ENCODE measurements around the gene WNT6.

DNA sequence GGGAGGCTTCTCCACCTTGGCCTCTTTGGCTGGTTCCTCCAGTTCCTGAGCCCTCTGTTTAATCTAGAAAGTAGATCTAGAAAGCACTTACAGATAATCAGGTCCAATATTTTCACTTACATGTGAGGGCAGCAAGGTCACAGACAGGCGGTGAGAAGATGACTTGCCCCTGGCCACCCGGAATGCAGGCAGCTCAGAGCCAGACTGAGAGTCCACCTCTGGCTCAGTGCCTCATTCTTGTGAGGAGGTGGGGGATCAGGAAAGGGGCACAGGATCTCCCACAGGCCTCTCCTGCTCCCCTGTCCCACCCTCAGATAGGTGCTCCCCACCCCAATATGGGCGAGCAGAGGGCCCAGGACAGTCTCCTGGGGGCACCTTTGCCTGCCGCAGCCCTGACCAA lies 5.8 kb downstream of the WNT6 start:
- TF ChIP-seq, protein P1, sequence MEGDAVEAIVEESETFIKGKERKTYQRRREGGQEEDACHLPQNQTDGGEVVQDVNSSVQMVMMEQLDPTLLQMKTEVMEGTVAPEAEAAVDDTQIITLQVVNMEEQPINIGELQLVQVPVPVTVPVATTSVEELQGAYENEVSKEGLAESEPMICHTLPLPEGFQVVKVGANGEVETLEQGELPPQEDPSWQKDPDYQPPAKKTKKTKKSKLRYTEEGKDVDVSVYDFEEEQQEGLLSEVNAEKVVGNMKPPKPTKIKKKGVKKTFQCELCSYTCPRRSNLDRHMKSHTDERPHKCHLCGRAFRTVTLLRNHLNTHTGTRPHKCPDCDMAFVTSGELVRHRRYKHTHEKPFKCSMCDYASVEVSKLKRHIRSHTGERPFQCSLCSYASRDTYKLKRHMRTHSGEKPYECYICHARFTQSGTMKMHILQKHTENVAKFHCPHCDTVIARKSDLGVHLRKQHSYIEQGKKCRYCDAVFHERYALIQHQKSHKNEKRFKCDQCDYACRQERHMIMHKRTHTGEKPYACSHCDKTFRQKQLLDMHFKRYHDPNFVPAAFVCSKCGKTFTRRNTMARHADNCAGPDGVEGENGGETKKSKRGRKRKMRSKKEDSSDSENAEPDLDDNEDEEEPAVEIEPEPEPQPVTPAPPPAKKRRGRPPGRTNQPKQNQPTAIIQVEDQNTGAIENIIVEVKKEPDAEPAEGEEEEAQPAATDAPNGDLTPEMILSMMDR (IDR thresholded peaks at IDR 0.05) = no peak
- TF ChIP-seq ZFX (IDR thresholded peaks at IDR 0.05; ENCODE audit: borderline replicate concordance) = no peak
